GM23248 (cell line): ENCODE measurements around the gene CNOT6. TPM values are rescaled to one million over a fixed set of nuclear protein-coding genes. Genes with fewer than 3 reads are reported as not detected.

Source experiments
- DNase-seq: peaks from one replicate; pipeline ENCODE4 v3.0.0-alpha.2; 2015
- H2AFZ ChIP-seq: fragments of 200-600 bp; sonication (generic); 2 replicates; pipeline ENCODE4 v1.6.1; 2016; ENCODE audit warnings: antibody characterized with exemption
- H3F3A ChIP-seq: fragments of 200-600 bp; sonication (generic); 2 replicates; pipeline ENCODE4 v1.6.1; 2016; ENCODE audit warnings: mild to moderate bottlenecking, antibody characterized with exemption, mixed run types; ENCODE audit not compliant: insufficient read depth
- H3K27ac ChIP-seq: fragments of 200-600 bp; sonication (generic); 2 replicates; pipeline ENCODE4 v1.5.1; 2016; ENCODE audit warnings: mild to moderate bottlenecking
- H3K27me3 ChIP-seq: fragments of 200-600 bp; sonication (generic); replicated peaks from 2 replicates; pipeline ENCODE4 v1.6.1; 2016; ENCODE audit warnings: mild to moderate bottlenecking; ENCODE audit not compliant: insufficient read depth
- H3K36me3 ChIP-seq: fragments of 200-600 bp; sonication (generic); 2 replicates; pipeline ENCODE4 v1.6.1; 2016; ENCODE audit warnings: low read depth, mild to moderate bottlenecking
- H3K4me1 ChIP-seq: fragments of 200-600 bp; sonication (generic); 2 replicates; pipeline ENCODE4 v1.6.1; 2016; ENCODE audit warnings: mild to moderate bottlenecking; ENCODE audit not compliant: insufficient read depth
- H3K4me2 ChIP-seq: fragments of 200-600 bp; sonication (generic); one replicate; pipeline ENCODE4 v1.6.1; 2016; ENCODE audit warnings: mild to moderate bottlenecking; ENCODE audit not compliant: unreplicated experiment
- H3K4me3 ChIP-seq: fragments of 200-600 bp; sonication (generic); 2 replicates; pipeline ENCODE4 v1.5.1; 2016; ENCODE audit warnings: mild to moderate bottlenecking
- H3K79me2 ChIP-seq: fragments of 200-600 bp; sonication (generic); 2 replicates; pipeline ENCODE4 v1.6.1; 2016; ENCODE audit warnings: mild to moderate bottlenecking; ENCODE audit not compliant: insufficient read depth
- H3K9ac ChIP-seq: fragments of 200-600 bp; sonication (generic); 2 replicates; pipeline ENCODE4 v1.6.1; 2016; ENCODE audit warnings: mild to moderate bottlenecking
- H3K9me2 ChIP-seq: fragments of 200-600 bp; sonication (generic); 2 replicates; pipeline ENCODE4 v1.6.1; 2016; ENCODE audit warnings: mixed run types, mild to moderate bottlenecking, moderate library complexity; ENCODE audit not compliant: insufficient read depth
- H3K9me3 ChIP-seq: fragments of 200-600 bp; sonication (generic); one replicate; pipeline ENCODE4 v1.6.1; 2017; ENCODE audit warnings: low read depth
- H4K20me1 ChIP-seq: fragments of 200-600 bp; sonication (generic); 2 replicates; pipeline ENCODE4 v1.6.0; 2016; ENCODE audit not compliant: insufficient read depth
- EZH2 ChIP-seq: fragments of 200-600 bp; sonication (generic); IDR thresholded peaks from 2 replicates; pipeline ENCODE4 v1.6.1; 2018; ENCODE audit warnings: antibody characterized with exemption, mild to moderate bottlenecking; ENCODE audit not compliant: insufficient read depth, poor library complexity, severe bottlenecking
- EZH2phosphoT487 ChIP-seq: fragments of 200-600 bp; sonication (generic); IDR thresholded peaks from 2 replicates; pipeline ENCODE4 v1.6.1; 2018; ENCODE audit warnings: antibody characterized with exemption, moderate library complexity, mild to moderate bottlenecking, low read depth; ENCODE audit not compliant: insufficient read depth
- WGBS, 2 experiments: methylation state at CpG; one replicate each; pipeline ENCODE4 v1.1.6; 2015 to 2017; ENCODE audit warnings: low lambda C conversion rate in 2 of 2, low coverage in 1 of 2; ENCODE audit errors: missing lambda C conversion rate in 2 of 2; 5-methylcytosine and 5-hydroxymethylcytosine counted together
- in situ Hi-C: fragments of 300-500 bp; cut with MboI; formaldehyde crosslinking; loops from 2 replicates; pipeline ENCODE4 v1.15.0; 2020
- polyA plus RNA-seq: library from polyadenylated mRNA; unstranded; fragments of >200 nt; fragmentation: Nextera tagmentation; extraction: Ambion mirVana; gene quantifications from 2 replicates; pipeline ENCODE4 v1.2.1, GENCODE V29; 2016
- total RNA-seq: library from RNA; depleted of rRNA; stranded (reverse); fragments of >200 nt; shearing (Covaris generic); gene quantifications from 2 replicates; pipeline ENCODE4 v1.2.3, GENCODE V29; 2014

The CNOT6 gene
- total and polyA plus RNA-seq, 2 experiments from 2014 or later, result 5.3 to 7.8 TPM

GRCh38 chr5:180460834-180461233 is 33.3 kb upstream of the CNOT6 start:
- no peaks in the 10 kb centered on the region; the same call in 1 of the 2 replicates for H3K27me3 ChIP-seq

GRCh38 chr5:180461303-180461702 is 32.9 kb upstream of the CNOT6 start:
- DNase-seq, result no peak
- Histone ChIP-seq H3K4me1 (no peaks in the 10 kb centered on the region), H3K4me3 (no peak overlapping the region), H2AFZ (no peak overlapping the region), H3F3A (no peaks in the 10 kb centered on the region), H3K9ac (no peak overlapping the region), H3K36me3 (no peaks in the 10 kb centered on the region), H4K20me1 (no peaks in the 10 kb centered on the region), H3K9me3 (no peaks in the 10 kb centered on the region), H3K79me2 (no peaks in the 10 kb centered on the region), H3K4me2 (no peak overlapping the region), H3K9me2 (no peaks in the 10 kb centered on the region), H3K27me3 (no peaks in the 10 kb centered on the region; the same call in 1 of the 2 replicates), H3K27ac (no peak overlapping the region)
- in situ Hi-C loops, result no loop called here
- WGBS, 2 experiments, result 42 to 48% methylated on average over 9 of the region's 9 CpGs
- TF ChIP-seq EZH2 (no peak), EZH2phosphoT487 (no peak)

More at GRCh38 chr5:180460834-180461233, 33.3 kb upstream of the CNOT6 start:
- H2AFZ ChIP-seq, result no peak overlapping the region
- H3K9ac ChIP-seq, result no peak overlapping the region
- no peak overlapping the region for H3K27ac ChIP-seq
- H3K9me2 ChIP-seq, result no peaks in the 10 kb centered on the region
- H3K4me1 ChIP-seq, result no peaks in the 10 kb centered on the region
- no peaks in the 10 kb centered on the region for H3K36me3 ChIP-seq
- H3K4me3 ChIP-seq, result no peak overlapping the region
- TF ChIP-seq EZH2 (no peak), EZH2phosphoT487 (no peak)
- no peak for DNase-seq
- H4K20me1 ChIP-seq, result no peaks in the 10 kb centered on the region
- H3K79me2 ChIP-seq, result no peaks in the 10 kb centered on the region
- WGBS, 2 experiments, result 65 to 76% methylated on average over 10 of the region's 10 CpGs
- no peaks in the 10 kb centered on the region for H3F3A ChIP-seq
- no peaks in the 10 kb centered on the region for H3K9me3 ChIP-seq
- no peak overlapping the region for H3K4me2 ChIP-seq
- in situ Hi-C loops, result no loop called here

GRCh38 chr5:180463216-180463900 is 30.8 kb upstream of the CNOT6 start:
- Histone ChIP-seq H2AFZ (no peak overlapping the region), H3K36me3 (no peaks in the 10 kb centered on the region), H3K9me3 (no peaks in the 10 kb centered on the region), H3K27me3 (no peaks in the 10 kb centered on the region), H3K4me2 (no peak overlapping the region), H4K20me1 (no peaks in the 10 kb centered on the region), H3K9me2 (no peaks in the 10 kb centered on the region), H3K4me1 (0 out of 2 replicates have a peak, but pooled peaks cover 3% of the 10 kb centered on the region), H3F3A (no peaks in the 10 kb centered on the region), H3K79me2 (no peaks in the 10 kb centered on the region), H3K27ac (no peak overlapping the region), H3K9ac (no peak overlapping the region), H3K4me3 (no peak overlapping the region)
- no peak for TF ChIP-seq EZH2phosphoT487
- no peak for TF ChIP-seq EZH2
- 38 to 40% methylated on average over 8 of the region's 8 CpGs for WGBS, 2 experiments
- no peak for DNase-seq
- in situ Hi-C loops, result no loop called here

- Histone ChIP-seq H4K20me1 (no peaks in the 10 kb centered on the region), H3F3A (no peaks in the 10 kb centered on the region), H3K9ac (no peak overlapping the region), H3K9me3 (no peaks in the 10 kb centered on the region), H3K4me2 (no peak overlapping the region), H2AFZ (no peak overlapping the region), H3K27me3 (no peaks in the 10 kb centered on the region), H3K4me3 (no peak overlapping the region), H3K79me2 (no peaks in the 10 kb centered on the region), H3K36me3 (no peaks in the 10 kb centered on the region), H3K9me2 (no peaks in the 10 kb centered on the region), H3K27ac (no peak overlapping the region), H3K4me1 (0 out of 2 replicates have a peak, but pooled peaks cover 3% of the 10 kb centered on the region)
- WGBS, 2 experiments, result 41 to 45% methylated on average over 13 of the region's 13 CpGs
- in situ Hi-C loops, result no loop called here
- no peak for DNase-seq
- TF ChIP-seq EZH2phosphoT487 (no peak), EZH2 (no peak)
Observed at GRCh38 chr5:180463916-180464602, 30.1 kb upstream of the CNOT6 start.
